Measurements from ENCODE around the gene IVL.

IVL gene

DNA sequence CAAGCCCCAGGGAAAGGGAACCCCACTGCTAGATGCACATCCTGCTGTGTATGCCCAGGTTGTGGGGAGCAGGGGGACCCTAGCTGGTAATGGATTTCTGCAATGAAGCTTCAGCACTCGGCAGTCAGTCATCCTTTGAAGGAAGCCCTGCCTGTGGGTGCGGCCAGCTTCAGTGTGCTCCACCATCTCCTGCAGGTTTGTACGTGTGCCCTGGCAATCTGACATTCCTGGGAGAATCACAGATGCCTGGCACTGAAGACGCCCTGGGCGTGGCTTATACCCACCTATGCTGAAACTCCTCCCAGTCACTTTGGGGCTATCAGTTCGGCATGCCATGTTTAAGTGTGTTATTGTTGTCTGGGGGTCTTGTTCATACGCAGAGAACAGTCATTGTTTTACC, 45.4 kb downstream of the IVL start:
- Histone ChIP-seq H2AFZ (ENCODE audit: low read length) (no peak overlapping the region), H3K27ac (ENCODE audit: low read length) (no peak overlapping the region), H3K9ac (ENCODE audit: low read length) (no peak overlapping the region), H3K4me2 (ENCODE audit: low read depth, low read length) (no peak overlapping the region), H3K4me1 (ENCODE audit: low read length) (no peaks in the 10 kb centered on the region), H3K4me3 (ENCODE audit: low read length) (no peak overlapping the region), H3K36me3 (replicated peaks; ENCODE audit: insufficient read depth, low read length) (no peaks in the 10 kb centered on the region), H3K9me3 (replicated peaks; ENCODE audit: insufficient read depth, low read length) (no peaks in the 10 kb centered on the region), H3K79me2 (ENCODE audit: low read length) (no peaks in the 10 kb centered on the region), H4K20me1 (ENCODE audit: insufficient read depth, low read length) (no peaks in the 10 kb centered on the region), H3K9me2 (replicated peaks; ENCODE audit: insufficient read depth, low read length) (no peaks in the 10 kb centered on the region), H3K27me3 (replicated peaks; ENCODE audit: insufficient read depth, low read length) (no peaks in the 10 kb centered on the region), H3F3A (ENCODE audit: insufficient read depth, low read length) (no peaks in the 10 kb centered on the region)
- TF ChIP-seq EZH2phosphoT487 (IDR thresholded peaks at IDR 0.05; ENCODE audit: low read length) (no peak), EZH2 (optimal IDR thresholded peaks at IDR 0.05; ENCODE audit: low read depth, low read length) (no peak)
- TF ChIP-seq, protein P1, sequence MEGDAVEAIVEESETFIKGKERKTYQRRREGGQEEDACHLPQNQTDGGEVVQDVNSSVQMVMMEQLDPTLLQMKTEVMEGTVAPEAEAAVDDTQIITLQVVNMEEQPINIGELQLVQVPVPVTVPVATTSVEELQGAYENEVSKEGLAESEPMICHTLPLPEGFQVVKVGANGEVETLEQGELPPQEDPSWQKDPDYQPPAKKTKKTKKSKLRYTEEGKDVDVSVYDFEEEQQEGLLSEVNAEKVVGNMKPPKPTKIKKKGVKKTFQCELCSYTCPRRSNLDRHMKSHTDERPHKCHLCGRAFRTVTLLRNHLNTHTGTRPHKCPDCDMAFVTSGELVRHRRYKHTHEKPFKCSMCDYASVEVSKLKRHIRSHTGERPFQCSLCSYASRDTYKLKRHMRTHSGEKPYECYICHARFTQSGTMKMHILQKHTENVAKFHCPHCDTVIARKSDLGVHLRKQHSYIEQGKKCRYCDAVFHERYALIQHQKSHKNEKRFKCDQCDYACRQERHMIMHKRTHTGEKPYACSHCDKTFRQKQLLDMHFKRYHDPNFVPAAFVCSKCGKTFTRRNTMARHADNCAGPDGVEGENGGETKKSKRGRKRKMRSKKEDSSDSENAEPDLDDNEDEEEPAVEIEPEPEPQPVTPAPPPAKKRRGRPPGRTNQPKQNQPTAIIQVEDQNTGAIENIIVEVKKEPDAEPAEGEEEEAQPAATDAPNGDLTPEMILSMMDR (IDR thresholded peaks at IDR 0.05; ENCODE audit: low read length): no peak
- DNase-seq: no peak

DNA sequence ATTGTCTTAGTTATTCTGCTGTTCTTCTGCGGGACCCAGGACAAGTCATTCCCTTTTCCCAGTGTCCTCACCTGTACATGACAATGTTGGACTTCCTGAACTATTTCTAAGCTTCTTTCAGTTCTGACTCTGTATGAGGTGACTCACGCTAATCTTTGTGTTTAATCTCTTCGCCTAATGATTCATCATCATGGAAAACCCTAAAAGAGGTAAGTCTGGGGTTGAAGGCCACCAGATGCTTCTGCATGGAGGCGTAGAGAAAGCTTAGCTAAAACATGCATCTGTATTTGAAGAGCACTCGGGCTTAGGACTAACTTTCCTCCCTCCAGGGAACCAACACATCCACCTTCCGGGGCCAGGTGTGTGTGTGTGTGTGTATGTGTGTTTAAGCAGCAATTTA, 46.1 kb downstream of the IVL start:
- no peak for TF ChIP-seq EZH2phosphoT487 (IDR thresholded peaks at IDR 0.05; ENCODE audit: low read length)
- TF ChIP-seq EZH2 (optimal IDR thresholded peaks at IDR 0.05; ENCODE audit: low read depth, low read length): no peak
- TF ChIP-seq, protein P1 (IDR thresholded peaks at IDR 0.05; ENCODE audit: low read length): no peak
- H3F3A ChIP-seq (ENCODE audit: insufficient read depth, low read length): no peaks in the 10 kb centered on the region
- DNase-seq: no peak
- H3K9me3 ChIP-seq (replicated peaks; ENCODE audit: insufficient read depth, low read length): no peaks in the 10 kb centered on the region
- H3K4me3 ChIP-seq (ENCODE audit: low read length): no peak overlapping the region
- no peaks in the 10 kb centered on the region for H3K9me2 ChIP-seq (replicated peaks; ENCODE audit: insufficient read depth, low read length)
- no peaks in the 10 kb centered on the region for H4K20me1 ChIP-seq (ENCODE audit: insufficient read depth, low read length)
- no peaks in the 10 kb centered on the region for H3K27me3 ChIP-seq (replicated peaks; ENCODE audit: insufficient read depth, low read length)
- H3K4me1 ChIP-seq (ENCODE audit: low read length): no peaks in the 10 kb centered on the region
- H3K36me3 ChIP-seq (replicated peaks; ENCODE audit: insufficient read depth, low read length): no peaks in the 10 kb centered on the region
- H3K79me2 ChIP-seq (ENCODE audit: low read length): no peaks in the 10 kb centered on the region
- H3K27ac ChIP-seq (ENCODE audit: low read length): no peak overlapping the region
- H2AFZ ChIP-seq (ENCODE audit: low read length): no peak overlapping the region
- no peak overlapping the region for H3K4me2 ChIP-seq (ENCODE audit: low read depth, low read length)
- H3K9ac ChIP-seq (ENCODE audit: low read length): no peak overlapping the region

DNA sequence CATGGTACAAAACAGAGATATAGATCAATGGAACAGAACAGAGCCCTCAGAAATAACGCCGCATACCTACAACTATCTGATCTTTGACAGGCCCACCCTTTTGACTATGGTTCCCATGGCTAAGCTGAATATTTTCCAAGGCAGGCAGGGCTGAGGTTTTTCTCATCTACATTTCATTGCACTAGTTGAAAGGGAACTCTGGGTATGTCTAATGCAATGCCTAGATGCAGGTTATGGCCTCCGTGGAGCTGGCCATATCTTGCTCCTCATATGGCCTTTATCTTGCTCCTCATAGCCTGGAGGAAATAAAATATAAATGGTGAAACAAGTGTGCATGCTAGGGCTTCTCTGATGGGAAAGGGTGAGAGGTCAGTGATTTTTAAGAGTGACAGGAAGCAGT, 49.2 kb downstream of the IVL start:
- H2AFZ ChIP-seq (ENCODE audit: low read length): no peak overlapping the region
- TF ChIP-seq EZH2 (optimal IDR thresholded peaks at IDR 0.05; ENCODE audit: low read depth, low read length) (no peak), EZH2phosphoT487 (IDR thresholded peaks at IDR 0.05; ENCODE audit: low read length) (no peak)
- TF ChIP-seq, protein P1 (IDR thresholded peaks at IDR 0.05; ENCODE audit: low read length): no peak
- H3K36me3 ChIP-seq (replicated peaks; ENCODE audit: insufficient read depth, low read length): no peaks in the 10 kb centered on the region
- H3K4me1 ChIP-seq (ENCODE audit: low read length): no peaks in the 10 kb centered on the region
- no peak overlapping the region for H3K4me3 ChIP-seq (ENCODE audit: low read length)
- H4K20me1 ChIP-seq (ENCODE audit: insufficient read depth, low read length): no peaks in the 10 kb centered on the region
- no peak overlapping the region for H3K27ac ChIP-seq (ENCODE audit: low read length)
- H3K9ac ChIP-seq (ENCODE audit: low read length): no peak overlapping the region
- H3K79me2 ChIP-seq (ENCODE audit: low read length): no peaks in the 10 kb centered on the region
- H3K4me2 ChIP-seq (ENCODE audit: low read depth, low read length): no peak overlapping the region
- no peaks in the 10 kb centered on the region for H3F3A ChIP-seq (ENCODE audit: insufficient read depth, low read length)
- no peaks in the 10 kb centered on the region for H3K9me3 ChIP-seq (replicated peaks; ENCODE audit: insufficient read depth, low read length)
- no peak for DNase-seq
- H3K27me3 ChIP-seq (replicated peaks; ENCODE audit: insufficient read depth, low read length): no peaks in the 10 kb centered on the region
- H3K9me2 ChIP-seq (replicated peaks; ENCODE audit: insufficient read depth, low read length): no peaks in the 10 kb centered on the region
